KBM-7 (cell line): ENCODE data around the gene CSGALNACT2.

ENCODE experiments used
- DNase-seq: peaks from one replicate; pipeline ENCODE4 v3.0.0-alpha.2; 2015
- in situ Hi-C: fragments of 300-500 bp; cut with MboI; formaldehyde crosslinking; loops from 2 replicates; pipeline ENCODE4 v1.14.3; 2020; ENCODE audit warnings: low sequenced_read_pairs, low pct_unique_long_range_greater_than_20kb, mixed read lengths

Gene CSGALNACT2

GRCh38 chr10:43196981-43197833 is 59.0 kb downstream of the CSGALNACT2 start:
- in situ Hi-C loops: no loop called here
- DNase-seq: no peak

GRCh38 chr10:43197834-43198681 is 59.8 kb downstream of the CSGALNACT2 start:
- in situ Hi-C loops: no loop called here

GRCh38 chr10:43198682-43199005 is 60.4 kb downstream of the CSGALNACT2 start:
- no peak for DNase-seq
- in situ Hi-C loops: no loop called here

More at GRCh38 chr10:43197834-43198681, 59.8 kb downstream of the CSGALNACT2 start:
- DNase-seq: peak; percentile 48

- in situ Hi-C loops: no loop called here
- DNase-seq: no peak
These were observed 60.9 kb downstream of the CSGALNACT2 start for GRCh38 chr10:43199088-43199683.

- in situ Hi-C loops: no loop called here
- no peak for DNase-seq
These were observed 61.7 kb downstream of the CSGALNACT2 start for GRCh38 chr10:43199684-43200537.

- in situ Hi-C loops: no loop called here
- DNase-seq: no peak
These were observed 62.5 kb downstream of the CSGALNACT2 start for GRCh38 chr10:43200538-43201390.

- in situ Hi-C loops: no loop called here
These were observed 63.4 kb downstream of the CSGALNACT2 start for GRCh38 chr10:43201545-43202131.

GRCh38 chr10:43202224-43202656 is 64.0 kb downstream of the CSGALNACT2 start:
- DNase-seq: no peak
- in situ Hi-C loops: no loop called here

More at GRCh38 chr10:43201545-43202131, 63.4 kb downstream of the CSGALNACT2 start:
- DNase-seq: no peak

- no peak for DNase-seq
- in situ Hi-C loops: no loop called here
These were observed 64.6 kb downstream of the CSGALNACT2 start for GRCh38 chr10:43202657-43203447.

GRCh38 chr10:43203448-43204041 is 65.3 kb downstream of the CSGALNACT2 start:
- no peak for DNase-seq
- in situ Hi-C loops: no loop called here

- in situ Hi-C loops: no loop called here
- DNase-seq: no peak
These were observed 66.0 kb downstream of the CSGALNACT2 start for GRCh38 chr10:43204042-43204942.

GRCh38 chr10:43204943-43205671 is 66.9 kb downstream of the CSGALNACT2 start:
- DNase-seq: peak; percentile 69

GRCh38 chr10:43205681-43206390 is 67.6 kb downstream of the CSGALNACT2 start:
- in situ Hi-C loops: no loop called here

More at GRCh38 chr10:43204943-43205671, 66.9 kb downstream of the CSGALNACT2 start:
- in situ Hi-C loops: no loop called here

More at GRCh38 chr10:43205681-43206390, 67.6 kb downstream of the CSGALNACT2 start:
- no peak for DNase-seq
